GM23338 (cell line): Measurements from ENCODE around the gene ADGRF3. TPM values are rescaled to one million over a fixed set of nuclear protein-coding genes. Genes with fewer than 3 reads are reported as not detected.

Experiments used
- ATAC-seq: fragments of 200-7000 bp; cut with Tn5 transposase; 3 replicates; pipeline ENCODE4 v1.9.1; 2020
- DNase-seq: peaks from one replicate; pipeline ENCODE4 v3.0.0-alpha.2; 2015; ENCODE audit warnings: low spot score
- H2AFZ ChIP-seq: fragments of 200-600 bp; sonication (generic); 2 replicates; pipeline ENCODE4 v1.8.0; 2016; ENCODE audit warnings: antibody characterized with exemption, mild to moderate bottlenecking, moderate library complexity
- H3F3A ChIP-seq: fragments of 200-600 bp; sonication (generic); replicated peaks from 2 replicates; pipeline ENCODE4 v1.8.0; 2017; ENCODE audit warnings: antibody characterized with exemption, mixed run types, low read depth
- H3K27ac ChIP-seq: fragments of 200-600 bp; sonication (generic); 2 replicates; pipeline ENCODE4 v1.6.1; 2016; ENCODE audit warnings: low read depth
- H3K27me3 ChIP-seq: fragments of 200-600 bp; sonication (generic); 2 replicates; pipeline ENCODE4 v1.8.0; 2016; ENCODE audit warnings: mild to moderate bottlenecking, mixed run types, moderate library complexity; ENCODE audit not compliant: insufficient read depth
- H3K36me3 ChIP-seq: fragments of 200-600 bp; sonication (generic); 2 replicates; pipeline ENCODE4 v1.8.0; 2016; ENCODE audit warnings: mild to moderate bottlenecking; ENCODE audit not compliant: insufficient read depth
- H3K4me1 ChIP-seq: fragments of 200-600 bp; sonication (generic); 2 replicates; pipeline ENCODE4 v1.8.0; 2016; ENCODE audit warnings: mild to moderate bottlenecking, moderate library complexity; ENCODE audit not compliant: insufficient read depth
- H3K4me2 ChIP-seq: fragments of 200-600 bp; sonication (generic); 2 replicates; pipeline ENCODE4 v1.7.1; 2017; ENCODE audit warnings: mixed run types
- H3K4me3 ChIP-seq: fragments of 200-600 bp; sonication (generic); 2 replicates; pipeline ENCODE4 v1.6.1; 2016; ENCODE audit warnings: mixed run types
- H3K79me2 ChIP-seq: fragments of 200-600 bp; sonication (generic); replicated peaks from 2 replicates; pipeline ENCODE4 v1.8.0; 2017; ENCODE audit warnings: mild to moderate bottlenecking; ENCODE audit not compliant: insufficient read depth
- H3K9me2 ChIP-seq: fragments of 200-600 bp; sonication (generic); 2 replicates; pipeline ENCODE4 v1.8.0; 2017; ENCODE audit not compliant: insufficient read depth
- H4K20me1 ChIP-seq: fragments of 200-600 bp; sonication (generic); replicated peaks from 2 replicates; pipeline ENCODE4 v1.8.0; 2017; ENCODE audit warnings: mild to moderate bottlenecking; ENCODE audit not compliant: insufficient read depth
- H3K27ac Mint-ChIP-seq: 2 replicates; pipeline ENCODE4 v1.8.0; 2020; ENCODE audit warnings: inconsistent platforms, mild to moderate bottlenecking, moderate library complexity, mixed read lengths
- H3K27me3 Mint-ChIP-seq: 3 replicates; pipeline ENCODE4 v1.8.0; 2022; ENCODE audit warnings: low read depth, mild to moderate bottlenecking, moderate library complexity, mixed read lengths, inconsistent platforms; ENCODE audit not compliant: insufficient read depth, poor library complexity
- H3K36me3 Mint-ChIP-seq: 3 replicates; pipeline ENCODE4 v1.8.0; 2021; ENCODE audit warnings: low read depth, mild to moderate bottlenecking, inconsistent platforms, moderate library complexity, mixed read lengths
- H3K4me1 Mint-ChIP-seq: 3 replicates; pipeline ENCODE4 v1.8.0; 2020; ENCODE audit warnings: mild to moderate bottlenecking, inconsistent platforms, mixed read lengths
- H3K4me3 Mint-ChIP-seq: 3 replicates; pipeline ENCODE4 v1.8.0; 2021; ENCODE audit warnings: moderate library complexity, mild to moderate bottlenecking, inconsistent platforms, mixed read lengths
- H3K9me3 Mint-ChIP-seq: 3 replicates; pipeline ENCODE4 v1.8.0; 2020; ENCODE audit warnings: moderate library complexity, mild to moderate bottlenecking, inconsistent platforms, mixed read lengths
- EZH2 ChIP-seq: fragments of 200-600 bp; sonication (generic); IDR thresholded peaks from one replicate; pipeline ENCODE4 v1.8.0; 2017; ENCODE audit warnings: antibody characterized with exemption, mild to moderate bottlenecking, low read depth; ENCODE audit not compliant: unreplicated experiment
- EZH2phosphoT487 ChIP-seq: fragments of 200-600 bp; sonication (generic); IDR thresholded peaks from one replicate; pipeline ENCODE4 v1.8.1; 2018; ENCODE audit warnings: antibody characterized with exemption; ENCODE audit not compliant: unreplicated experiment
- JUNB ChIP-seq: IDR thresholded peaks from one replicate; pipeline ENCODE4 v1.6.1; 2016; ENCODE audit warnings: antibody characterized with exemption; ENCODE audit not compliant: unreplicated experiment
- POLR2AphosphoS5 ChIP-seq: IDR thresholded peaks from 2 replicates; pipeline ENCODE4 v1.6.1; 2016; ENCODE audit warnings: antibody characterized with exemption, low read depth
- ZNF114 ChIP-seq: fragments of 250-450 bp; sonication (Bioruptor Pico); IDR thresholded peaks from 2 replicates; pipeline ENCODE4 v1.5.0; 2020; ENCODE audit warnings: mild to moderate bottlenecking, moderate library complexity
- ZNF331 ChIP-seq: fragments of 250-450 bp; sonication (Bioruptor Pico); IDR thresholded peaks from 2 replicates; pipeline ENCODE4 v1.5.0; 2020; ENCODE audit warnings: low read depth, mild to moderate bottlenecking, moderate library complexity
- polyA plus RNA-seq: library from polyadenylated mRNA; unstranded; fragments of >200 nt; fragmentation: Nextera tagmentation; extraction: Ambion mirVana; gene quantifications from 2 replicates; pipeline ENCODE4 v1.2.1, GENCODE V29; 2016
- total RNA-seq: library from RNA; depleted of rRNA; stranded (reverse); fragments of >200 nt; shearing (Covaris generic); gene quantifications from 2 replicates; pipeline ENCODE4 v1.2.3, GENCODE V29; 2014
- TF ChIP-seq, protein P1 (sequence below): IDR thresholded peaks from one replicate; pipeline ENCODE4 v1.6.1; 2018; ENCODE audit warnings: antibody characterized with exemption; ENCODE audit not compliant: unreplicated experiment
- TF ChIP-seq, protein P2 (sequence below), 2 experiments: fragments of 200-600 bp in 1 of 2; sonication (generic) in 1 of 2; conservative IDR thresholded peaks; 2 replicates each; pipeline versions ENCODE4 v1.5.1 to v1.6.1; 2016 to 2017; ENCODE audit warnings: antibody characterized with exemption in 2 of 2, low read depth in 2 of 2, mild to moderate bottlenecking in 2 of 2, moderate library complexity in 1 of 2
- TF ChIP-seq, protein P3 (sequence below): IDR thresholded peaks from 2 replicates; pipeline ENCODE4 v1.6.1; 2016; ENCODE audit warnings: antibody characterized with exemption

ADGRF3 gene
- total and polyA plus RNA-seq, 2 experiments from 2014 or later: 0.38 to 0.39 TPM

- TF ChIP-seq JUNB (no peak), ZNF331 (CRISPR knock-in tag) (no peak)
- TF ChIP-seq, protein P1, sequence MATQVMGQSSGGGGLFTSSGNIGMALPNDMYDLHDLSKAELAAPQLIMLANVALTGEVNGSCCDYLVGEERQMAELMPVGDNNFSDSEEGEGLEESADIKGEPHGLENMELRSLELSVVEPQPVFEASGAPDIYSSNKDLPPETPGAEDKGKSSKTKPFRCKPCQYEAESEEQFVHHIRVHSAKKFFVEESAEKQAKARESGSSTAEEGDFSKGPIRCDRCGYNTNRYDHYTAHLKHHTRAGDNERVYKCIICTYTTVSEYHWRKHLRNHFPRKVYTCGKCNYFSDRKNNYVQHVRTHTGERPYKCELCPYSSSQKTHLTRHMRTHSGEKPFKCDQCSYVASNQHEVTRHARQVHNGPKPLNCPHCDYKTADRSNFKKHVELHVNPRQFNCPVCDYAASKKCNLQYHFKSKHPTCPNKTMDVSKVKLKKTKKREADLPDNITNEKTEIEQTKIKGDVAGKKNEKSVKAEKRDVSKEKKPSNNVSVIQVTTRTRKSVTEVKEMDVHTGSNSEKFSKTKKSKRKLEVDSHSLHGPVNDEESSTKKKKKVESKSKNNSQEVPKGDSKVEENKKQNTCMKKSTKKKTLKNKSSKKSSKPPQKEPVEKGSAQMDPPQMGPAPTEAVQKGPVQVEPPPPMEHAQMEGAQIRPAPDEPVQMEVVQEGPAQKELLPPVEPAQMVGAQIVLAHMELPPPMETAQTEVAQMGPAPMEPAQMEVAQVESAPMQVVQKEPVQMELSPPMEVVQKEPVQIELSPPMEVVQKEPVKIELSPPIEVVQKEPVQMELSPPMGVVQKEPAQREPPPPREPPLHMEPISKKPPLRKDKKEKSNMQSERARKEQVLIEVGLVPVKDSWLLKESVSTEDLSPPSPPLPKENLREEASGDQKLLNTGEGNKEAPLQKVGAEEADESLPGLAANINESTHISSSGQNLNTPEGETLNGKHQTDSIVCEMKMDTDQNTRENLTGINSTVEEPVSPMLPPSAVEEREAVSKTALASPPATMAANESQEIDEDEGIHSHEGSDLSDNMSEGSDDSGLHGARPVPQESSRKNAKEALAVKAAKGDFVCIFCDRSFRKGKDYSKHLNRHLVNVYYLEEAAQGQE: no peak
- TF ChIP-seq, protein P2, sequence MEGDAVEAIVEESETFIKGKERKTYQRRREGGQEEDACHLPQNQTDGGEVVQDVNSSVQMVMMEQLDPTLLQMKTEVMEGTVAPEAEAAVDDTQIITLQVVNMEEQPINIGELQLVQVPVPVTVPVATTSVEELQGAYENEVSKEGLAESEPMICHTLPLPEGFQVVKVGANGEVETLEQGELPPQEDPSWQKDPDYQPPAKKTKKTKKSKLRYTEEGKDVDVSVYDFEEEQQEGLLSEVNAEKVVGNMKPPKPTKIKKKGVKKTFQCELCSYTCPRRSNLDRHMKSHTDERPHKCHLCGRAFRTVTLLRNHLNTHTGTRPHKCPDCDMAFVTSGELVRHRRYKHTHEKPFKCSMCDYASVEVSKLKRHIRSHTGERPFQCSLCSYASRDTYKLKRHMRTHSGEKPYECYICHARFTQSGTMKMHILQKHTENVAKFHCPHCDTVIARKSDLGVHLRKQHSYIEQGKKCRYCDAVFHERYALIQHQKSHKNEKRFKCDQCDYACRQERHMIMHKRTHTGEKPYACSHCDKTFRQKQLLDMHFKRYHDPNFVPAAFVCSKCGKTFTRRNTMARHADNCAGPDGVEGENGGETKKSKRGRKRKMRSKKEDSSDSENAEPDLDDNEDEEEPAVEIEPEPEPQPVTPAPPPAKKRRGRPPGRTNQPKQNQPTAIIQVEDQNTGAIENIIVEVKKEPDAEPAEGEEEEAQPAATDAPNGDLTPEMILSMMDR (conservative IDR thresholded peaks at IDR 0.05; ENCODE audit: low read depth in 2 of 2): no peak
Measured at GRCh38 chr2:26292646-26293045, 53.9 kb downstream of the ADGRF3 start (continued).

DNA sequence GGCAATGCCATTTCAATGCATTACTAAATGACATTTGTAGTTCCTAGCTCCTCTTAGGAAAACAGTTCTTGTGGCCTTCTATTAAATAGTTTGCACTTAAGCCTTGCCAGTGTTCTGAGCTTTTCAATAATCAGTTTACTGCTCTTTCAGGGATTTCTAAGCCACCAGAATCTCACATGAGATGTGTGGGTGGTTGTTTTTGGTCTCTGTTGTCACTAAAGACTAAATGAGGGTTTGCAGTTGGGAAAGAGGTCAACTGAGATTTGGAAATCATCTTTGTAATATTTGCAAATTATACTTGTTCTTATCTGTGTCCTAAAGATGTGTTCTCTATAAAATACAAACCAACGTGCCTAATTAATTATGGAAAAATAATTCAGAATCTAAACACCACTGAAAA lies 56.6 kb downstream of the ADGRF3 start:
- Histone ChIP-seq H3K79me2 (no peaks in the 10 kb centered on the region), H3K4me2 (no peak overlapping the region), H3K9me2 (no peaks in the 10 kb centered on the region), H3K36me3 (no peaks in the 10 kb centered on the region), H4K20me1 (no peaks in the 10 kb centered on the region), H3K4me1 (no peaks in the 10 kb centered on the region), H3K27ac (no peak overlapping the region), H2AFZ (no peak overlapping the region), H3K27me3 (no peaks in the 10 kb centered on the region), H3K4me3 (no peak overlapping the region), H3F3A (no peaks in the 10 kb centered on the region)
- Mint-ChIP-seq H3K4me3 (no peak overlapping the region), H3K27me3 (peaks cover 4% of the 10 kb centered on the region), H3K4me1 (peaks cover 6% of the 10 kb centered on the region; the same call in 2 of the 3 replicates), H3K36me3 (peaks cover 23% of the 10 kb centered on the region; the same call in 2 of the 3 replicates), H3K27ac (no peak overlapping the region), H3K9me3 (no peaks in the 10 kb centered on the region)
- ATAC-seq (no peak), DNase-seq (no peak)
- TF ChIP-seq, protein P3, sequence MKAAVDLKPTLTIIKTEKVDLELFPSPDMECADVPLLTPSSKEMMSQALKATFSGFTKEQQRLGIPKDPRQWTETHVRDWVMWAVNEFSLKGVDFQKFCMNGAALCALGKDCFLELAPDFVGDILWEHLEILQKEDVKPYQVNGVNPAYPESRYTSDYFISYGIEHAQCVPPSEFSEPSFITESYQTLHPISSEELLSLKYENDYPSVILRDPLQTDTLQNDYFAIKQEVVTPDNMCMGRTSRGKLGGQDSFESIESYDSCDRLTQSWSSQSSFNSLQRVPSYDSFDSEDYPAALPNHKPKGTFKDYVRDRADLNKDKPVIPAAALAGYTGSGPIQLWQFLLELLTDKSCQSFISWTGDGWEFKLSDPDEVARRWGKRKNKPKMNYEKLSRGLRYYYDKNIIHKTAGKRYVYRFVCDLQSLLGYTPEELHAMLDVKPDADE: no peak
- TF ChIP-seq POLR2AphosphoS5: no peak
- no peak for TF ChIP-seq JUNB
- TF ChIP-seq ZNF114 (CRISPR knock-in tag): no peak
- TF ChIP-seq, protein P1: no peak
- TF ChIP-seq ZNF331 (CRISPR knock-in tag): no peak
- TF ChIP-seq EZH2: no peak
- TF ChIP-seq, protein P2 (conservative IDR thresholded peaks at IDR 0.05; ENCODE audit: low read depth in 2 of 2): no peak
- no peak for TF ChIP-seq EZH2phosphoT487
